ENCODE measurements around the gene CFAP46. TPM values are rescaled to one million over a fixed set of nuclear protein-coding genes. Genes with fewer than 3 reads are reported as not detected.

Gene CFAP46
- total RNA-seq, 6 donors from 2014 or later: 0.60 to 28.3 (median 8.0) TPM

DNA sequence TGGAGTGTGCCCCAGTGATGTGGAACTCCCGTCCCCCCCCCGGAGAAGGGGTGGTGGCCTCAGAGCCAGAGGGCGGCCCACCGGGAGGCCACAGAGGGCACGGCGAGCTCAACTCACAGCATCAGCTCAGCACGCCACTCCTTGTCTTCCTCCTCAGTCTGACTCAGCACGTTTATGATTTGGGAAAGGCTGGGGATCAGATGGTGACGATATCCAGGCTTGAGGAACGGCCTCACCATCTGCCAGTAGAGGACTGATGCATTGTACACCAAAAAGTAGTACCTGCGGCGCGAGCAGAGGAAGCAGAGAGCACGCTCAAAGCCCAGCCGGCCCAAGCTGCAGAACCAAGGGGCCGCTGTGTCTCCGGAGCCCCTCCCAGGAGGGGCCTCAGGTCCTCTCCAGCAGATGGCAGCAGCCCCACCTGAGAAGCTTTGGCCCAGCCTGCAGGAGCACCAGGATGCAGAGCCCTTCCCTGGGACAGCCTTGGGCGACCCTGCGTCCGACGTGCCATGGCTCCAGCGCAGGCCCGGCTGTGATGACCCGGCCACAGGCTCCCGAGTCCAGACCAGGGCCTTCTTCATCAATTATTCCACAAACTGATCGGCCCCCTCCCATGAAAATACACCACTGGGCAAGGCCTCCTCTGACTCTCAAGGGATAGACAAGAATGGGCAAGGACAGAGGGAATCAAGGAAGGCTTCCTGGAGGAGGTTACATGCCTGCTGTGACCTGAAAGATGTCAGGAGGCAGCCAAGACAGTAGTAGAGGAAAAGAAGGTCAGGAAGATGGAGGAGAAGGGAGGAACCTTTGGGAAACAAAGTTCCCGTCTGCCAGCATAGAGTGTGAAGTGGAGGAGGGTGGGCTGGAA lies 3.7 kb downstream of the CFAP46 start:
- Histone ChIP-seq H3K9me3 (no peaks in the 10 kb centered on the region), H3K4me1 (peaks cover 6 to 18% (median 13%) of the 10 kb centered on the region in 4 donors), H3K36me3 (no peaks in the 10 kb centered on the region), H3K4me3 (no peak overlapping the region), H3K27ac (no peak overlapping the region), H3K27me3 (peaks cover 0 to 18% (median 9%) of the 10 kb centered on the region in 4 donors)
- TF ChIP-seq, protein P1, sequence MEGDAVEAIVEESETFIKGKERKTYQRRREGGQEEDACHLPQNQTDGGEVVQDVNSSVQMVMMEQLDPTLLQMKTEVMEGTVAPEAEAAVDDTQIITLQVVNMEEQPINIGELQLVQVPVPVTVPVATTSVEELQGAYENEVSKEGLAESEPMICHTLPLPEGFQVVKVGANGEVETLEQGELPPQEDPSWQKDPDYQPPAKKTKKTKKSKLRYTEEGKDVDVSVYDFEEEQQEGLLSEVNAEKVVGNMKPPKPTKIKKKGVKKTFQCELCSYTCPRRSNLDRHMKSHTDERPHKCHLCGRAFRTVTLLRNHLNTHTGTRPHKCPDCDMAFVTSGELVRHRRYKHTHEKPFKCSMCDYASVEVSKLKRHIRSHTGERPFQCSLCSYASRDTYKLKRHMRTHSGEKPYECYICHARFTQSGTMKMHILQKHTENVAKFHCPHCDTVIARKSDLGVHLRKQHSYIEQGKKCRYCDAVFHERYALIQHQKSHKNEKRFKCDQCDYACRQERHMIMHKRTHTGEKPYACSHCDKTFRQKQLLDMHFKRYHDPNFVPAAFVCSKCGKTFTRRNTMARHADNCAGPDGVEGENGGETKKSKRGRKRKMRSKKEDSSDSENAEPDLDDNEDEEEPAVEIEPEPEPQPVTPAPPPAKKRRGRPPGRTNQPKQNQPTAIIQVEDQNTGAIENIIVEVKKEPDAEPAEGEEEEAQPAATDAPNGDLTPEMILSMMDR (IDR thresholded peaks at IDR 0.05): peak in 2 of 6 experiments; percentile 20 to 27
- TF ChIP-seq POLR2A (IDR thresholded peaks at IDR 0.05): no peak
- WGBS, 2 donors: 56 to 65% methylated on average over 11 to 27 of the region's 27 CpGs
- DNase-seq (peak in 1 of 2 donors; percentile 65), ATAC-seq (ENCODE audit: low FRiP score in 2 of 2) (peak in 1 of 2 donors; percentile 42)

DNA sequence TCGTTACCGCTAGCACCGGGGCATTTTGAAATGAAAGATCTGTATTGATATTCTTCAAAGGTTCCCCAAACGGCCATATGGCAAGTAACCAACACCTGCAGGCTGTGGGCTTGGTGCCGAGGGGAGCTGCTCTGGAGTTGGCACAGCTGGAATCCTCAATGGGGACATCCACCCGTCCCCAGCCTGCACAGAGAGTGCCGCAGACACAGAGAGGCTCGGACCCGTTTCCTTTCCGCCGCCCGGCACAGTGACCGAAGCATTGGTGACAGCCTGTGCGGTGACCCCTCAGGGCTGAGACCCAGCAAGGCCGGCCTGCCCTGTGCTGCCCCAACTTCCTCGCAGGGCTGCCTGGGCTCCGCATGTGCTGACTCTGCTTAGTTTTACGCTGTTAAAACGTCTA lies 4.5 kb downstream of the CFAP46 start:
- ATAC-seq (ENCODE audit: low FRiP score in 2 of 2) (no peak), DNase-seq (peak in 1 of 2 donors; percentile 59)
- H3K27ac ChIP-seq: no peak overlapping the region
- H3K4me3 ChIP-seq: no peak overlapping the region
- H3K4me1 ChIP-seq: peaks cover 5 to 15% (median 10%) of the 10 kb centered on the region in 4 donors
- TF ChIP-seq POLR2AphosphoS5 (IDR thresholded peaks at IDR 0.05) (no peak), EP300 (IDR thresholded peaks at IDR 0.05) (no peak), POLR2A (IDR thresholded peaks at IDR 0.05) (no peak)
- TF ChIP-seq, protein P1 (IDR thresholded peaks at IDR 0.05): no peak
- H3K27me3 ChIP-seq: peaks cover 0 to 13% (median 5%) of the 10 kb centered on the region in 4 donors
- WGBS, 2 donors: 80 to 86% methylated on average over 19 of the region's 19 CpGs
- no peaks in the 10 kb centered on the region for H3K36me3 ChIP-seq
- H3K9me3 ChIP-seq: no peaks in the 10 kb centered on the region

DNA sequence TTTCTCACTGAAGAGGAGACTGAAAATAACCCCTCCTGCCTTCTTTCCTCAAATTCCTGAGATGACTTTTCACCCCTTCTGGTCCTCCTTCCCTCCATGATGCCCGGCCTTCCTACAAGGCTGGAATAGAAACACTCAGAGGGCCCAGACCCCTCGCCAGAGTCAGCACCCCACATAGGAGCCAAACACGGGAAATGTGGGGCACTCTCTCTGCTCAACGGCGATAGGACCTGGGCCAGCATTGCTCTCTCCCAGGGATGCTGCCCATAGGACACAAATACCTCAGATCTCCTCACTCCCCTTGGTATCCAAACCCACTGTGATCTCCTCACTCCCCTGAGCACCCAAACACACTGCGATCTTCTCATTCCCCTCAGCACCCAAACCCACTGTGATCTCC lies 7.4 kb downstream of the CFAP46 start:
- TF ChIP-seq POLR2A (IDR thresholded peaks at IDR 0.05): no peak
- TF ChIP-seq POLR2AphosphoS5 (IDR thresholded peaks at IDR 0.05): no peak
- no peak for TF ChIP-seq EP300 (IDR thresholded peaks at IDR 0.05)
- TF ChIP-seq, protein P1 (IDR thresholded peaks at IDR 0.05): no peak
- no peaks in the 10 kb centered on the region for H3K4me1 ChIP-seq
- no peaks in the 10 kb centered on the region for H3K27me3 ChIP-seq
- no peaks in the 10 kb centered on the region for H3K36me3 ChIP-seq
- no peak overlapping the region for H3K27ac ChIP-seq
- 81 to 82% methylated on average over 6 of the region's 6 CpGs for WGBS, 2 donors
- DNase-seq (no peak), ATAC-seq (ENCODE audit: low FRiP score in 2 of 2) (no peak)
- H3K9me3 ChIP-seq: no peaks in the 10 kb centered on the region
- no peak overlapping the region for H3K4me3 ChIP-seq

DNA sequence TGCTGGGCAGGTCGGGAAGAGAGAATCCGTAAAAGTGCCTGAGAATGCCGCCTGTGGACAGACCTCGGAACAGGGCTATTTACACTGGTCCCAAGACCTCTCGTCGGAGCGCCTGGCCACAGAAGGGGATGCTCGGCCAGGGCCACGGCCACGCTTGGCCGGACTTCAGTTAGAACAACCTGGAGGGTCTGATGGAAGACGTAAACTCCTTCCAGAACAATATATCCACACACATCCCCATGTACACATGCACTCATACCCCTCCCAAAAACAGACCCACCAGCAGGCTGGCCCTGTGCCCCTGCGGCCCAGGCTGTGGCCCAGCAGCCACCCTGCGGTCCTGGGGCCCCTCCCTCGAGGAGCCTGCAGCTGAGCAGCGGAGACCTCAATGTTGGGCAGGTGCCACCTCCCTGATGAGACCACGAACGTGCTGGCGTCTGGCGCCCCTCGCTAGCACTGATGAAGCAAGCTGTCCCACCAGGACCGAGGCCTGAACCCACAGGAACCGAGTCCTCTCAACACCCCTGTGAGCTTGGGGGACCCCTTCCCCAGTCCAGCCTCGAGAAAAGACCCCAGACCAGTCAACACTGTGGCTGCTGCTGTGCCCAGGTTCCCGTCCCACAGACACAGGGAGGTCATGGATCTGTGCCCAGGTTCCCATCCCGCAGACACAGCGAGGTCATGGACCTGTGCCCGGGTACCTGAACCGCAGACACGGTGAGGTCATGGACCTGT lies 8.9 kb downstream of the CFAP46 start:
- no peaks in the 10 kb centered on the region for H3K36me3 ChIP-seq
- peak in 1 of 2 donors; percentile 73 for DNase-seq
- H3K4me3 ChIP-seq: no peak overlapping the region
- no peaks in the 10 kb centered on the region for H3K4me1 ChIP-seq
- WGBS, 2 donors: 85 to 92% methylated on average over 17 to 30 of the region's 30 CpGs
- no peak for ATAC-seq (ENCODE audit: low FRiP score in 2 of 2)
- no peak overlapping the region for H3K27ac ChIP-seq
- no peaks in the 10 kb centered on the region for H3K9me3 ChIP-seq
- H3K27me3 ChIP-seq: no peaks in the 10 kb centered on the region
- TF ChIP-seq, protein P1 (IDR thresholded peaks at IDR 0.05): no peak

Measured in upper lobe of left lung (tissue), 6 donors.